ENCODE data around the gene ERBB3. TPM values are rescaled to one million over a fixed set of nuclear protein-coding genes. Genes with fewer than 3 reads are reported as not detected.
"Not testable (repeated sequence)": the region's sequence is repeated elsewhere in the genome, so short reads cannot be mapped to it uniquely, and the experiment has no call there.

ERBB3 gene
- total RNA-seq, 1 experiment from 2014 or later = 40.6 TPM

DNA sequence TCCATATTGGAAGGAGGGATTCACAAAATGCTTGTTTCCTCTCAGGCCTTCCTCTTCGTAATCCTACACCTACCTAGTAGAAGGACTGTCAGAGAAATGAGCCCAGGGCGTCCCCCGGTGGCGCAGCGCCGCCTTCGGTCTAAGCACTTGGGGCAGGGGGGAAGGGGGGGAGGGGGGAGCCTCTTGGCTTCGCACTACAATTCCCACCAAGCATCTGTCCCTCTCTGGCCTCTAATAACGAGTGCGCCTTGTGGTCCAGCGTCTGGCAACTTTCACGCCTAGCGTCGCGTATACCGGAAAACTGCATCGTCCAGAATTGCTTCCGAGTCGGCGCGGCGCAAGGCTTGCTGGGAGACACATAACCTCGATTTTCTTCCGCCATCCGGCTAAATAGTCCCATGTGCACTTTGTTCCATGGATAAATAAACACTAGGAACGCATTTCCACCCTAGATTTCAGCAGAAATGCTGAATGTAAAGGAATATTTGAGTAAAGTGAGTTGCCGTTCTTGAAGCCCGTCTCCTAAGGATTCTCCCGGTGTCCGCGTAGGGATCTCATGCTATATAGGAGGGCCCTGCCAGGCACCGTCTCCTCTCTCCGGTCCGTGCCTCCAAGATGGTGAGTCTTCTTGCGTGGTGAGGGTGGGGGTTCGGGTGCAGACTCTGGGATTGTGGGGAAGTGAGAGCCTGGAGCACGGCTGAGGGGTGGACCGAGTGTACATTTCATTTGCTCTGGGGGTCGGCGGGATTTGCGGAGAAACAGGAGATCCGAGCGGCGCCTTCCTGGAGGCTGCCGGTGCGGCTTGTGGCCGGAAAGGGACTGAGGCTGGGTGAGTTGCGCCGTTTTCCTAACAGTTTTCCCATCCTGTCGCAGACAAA is 38.2 kb upstream of the ERBB3 start, which contains the start of gene RPS26:
TSS of gene RPS26 (plus strand) at position 367 of the 878 bp plus-strand sequence. CDS start at position 616, 249 bp downstream.
- H3K9ac ChIP-seq (ENCODE audit: low read length) = peak within 1 kb of the TSS; percentile 96
- H3K4me3 ChIP-seq (ENCODE audit: low read length) = peak within 1 kb of the TSS; percentile 80
- TF ChIP-seq EZH2phosphoT487 (IDR thresholded peaks at IDR 0.05; ENCODE audit: borderline replicate concordance, low read length) (no peak), CTCF (conservative IDR thresholded peaks at IDR 0.05; ENCODE audit: low read depth, low read length) (peak; percentile 59)
- H3K9me2 ChIP-seq (replicated peaks; ENCODE audit: low read length) = no peaks in the 10 kb centered on the region
- intact Hi-C loops (cut with micrococcal nuclease) = loop anchor here (1.0 to 2.0 kb wide), 3 partner anchors 44 to 85 kb away; partner anchors contain the start of gene SUOX
- peaks cover 17% of the 10 kb centered on the region for H4K20me1 ChIP-seq (ENCODE audit: low read length)
- no TSS peak for BruUV-seq (replicated peaks)
- no peaks in the 10 kb centered on the region for H3K9me3 ChIP-seq (ENCODE audit: low read length)
- H3K27ac ChIP-seq (ENCODE audit: low read length) = peak within 1 kb of the TSS; percentile 76
- peak within 1 kb of the TSS; percentile 96 for H2AFZ ChIP-seq (ENCODE audit: low read length)
- H3K36me3 ChIP-seq (ENCODE audit: low read depth, low read length) = peaks cover 24% of the 10 kb centered on the region
- ATAC-seq = peak; percentile 95
- DNase-seq = peak; percentile 99
- peaks cover 19% of the 10 kb centered on the region for H3K4me1 ChIP-seq (ENCODE audit: insufficient read depth, low read length)
- ChIA-PET CTCF (no interaction called here), POLR2A (ENCODE audit: unreplicated experiment) (no interaction called here)
- peaks cover 15% of the 10 kb centered on the region for H3F3A ChIP-seq (ENCODE audit: low read length, unreplicated experiment)
- H3K27me3 ChIP-seq (ENCODE audit: low read length) = no peaks in the 10 kb centered on the region
- H3K4me2 ChIP-seq (ENCODE audit: low read length) = peak within 1 kb of the TSS; percentile 91
- peaks cover 24% of the 10 kb centered on the region for H3K79me2 ChIP-seq (ENCODE audit: low read length)

DNA sequence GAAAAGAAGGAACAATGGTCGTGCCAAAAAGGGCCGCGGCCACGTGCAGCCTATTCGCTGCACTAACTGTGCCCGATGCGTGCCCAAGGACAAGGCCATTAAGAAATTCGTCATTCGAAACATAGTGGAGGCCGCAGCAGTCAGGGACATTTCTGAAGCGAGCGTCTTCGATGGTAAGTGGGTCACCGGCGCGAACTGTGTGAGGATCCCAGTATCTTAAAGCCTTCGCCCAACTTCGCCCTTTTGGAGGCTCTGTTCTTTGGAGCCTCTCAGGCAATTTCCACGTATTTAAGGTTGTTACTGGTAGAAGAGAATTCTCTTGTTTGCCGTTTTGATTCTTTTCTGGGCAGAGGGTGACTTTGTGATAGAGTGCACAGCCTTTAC is 37.5 kb upstream of the ERBB3 start:
- H3K79me2 ChIP-seq (ENCODE audit: low read length) = peaks cover 24% of the 10 kb centered on the region
- intact Hi-C loops (cut with micrococcal nuclease); H2AFZ ChIP-seq (ENCODE audit: low read length); CTCF ChIA-PET; H3K9me2 ChIP-seq (replicated peaks; ENCODE audit: low read length); POLR2A ChIA-PET (ENCODE audit: unreplicated experiment); DNase-seq; H3K9me3 ChIP-seq (ENCODE audit: low read length); H3K27me3 ChIP-seq (ENCODE audit: low read length); ATAC-seq: not testable (repeated sequence)
- peaks cover 24% of the 10 kb centered on the region for H3K36me3 ChIP-seq (ENCODE audit: low read depth, low read length)
- peak overlapping the region; percentile 96 for H3K9ac ChIP-seq (ENCODE audit: low read length)
- peak overlapping the region; percentile 80 for H3K4me3 ChIP-seq (ENCODE audit: low read length)
- H3K4me2 ChIP-seq (ENCODE audit: low read length) = peak overlapping the region; percentile 87
- BruUV-seq (replicated peaks) = TSS peak; percentile 86
- H3K27ac ChIP-seq (ENCODE audit: low read length) = peak overlapping the region; percentile 76; the same call in 1 of the 2 replicates
- peaks cover 19% of the 10 kb centered on the region for H3K4me1 ChIP-seq (ENCODE audit: insufficient read depth, low read length)
- peaks cover 15% of the 10 kb centered on the region for H3F3A ChIP-seq (ENCODE audit: low read length, unreplicated experiment)
- H4K20me1 ChIP-seq (ENCODE audit: low read length) = peaks cover 17% of the 10 kb centered on the region

DNA sequence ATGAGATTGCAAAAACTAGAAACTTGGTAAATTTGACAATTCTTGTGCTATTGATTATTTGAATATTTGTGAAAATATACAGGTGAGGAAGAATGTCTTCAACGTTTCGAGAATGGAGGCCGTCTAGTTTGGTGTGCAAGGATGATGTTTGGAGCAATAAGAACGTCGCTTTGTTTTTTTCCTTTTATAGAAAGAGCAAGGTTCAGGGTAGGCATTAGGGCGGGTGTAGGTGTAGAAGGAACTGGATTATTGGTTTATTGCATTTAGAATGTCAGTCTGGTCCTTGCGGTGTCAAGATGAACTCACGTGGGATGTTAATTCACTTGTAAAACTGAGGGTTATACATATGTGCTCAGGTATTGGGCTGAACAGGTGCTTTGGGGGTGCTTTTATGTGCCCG is 37.1 kb upstream of the ERBB3 start:
- Histone ChIP-seq H3K79me2 (ENCODE audit: low read length) (peaks cover 24% of the 10 kb centered on the region), H3K36me3 (ENCODE audit: low read depth, low read length) (peaks cover 24% of the 10 kb centered on the region), H4K20me1 (ENCODE audit: low read length) (peaks cover 17% of the 10 kb centered on the region), H3K9ac (ENCODE audit: low read length) (peak overlapping the region; percentile 96), H3F3A (ENCODE audit: low read length, unreplicated experiment) (peaks cover 15% of the 10 kb centered on the region), H3K9me2 (replicated peaks; ENCODE audit: low read length) (no peaks in the 10 kb centered on the region), H3K4me2 (ENCODE audit: low read length) (peak overlapping the region; percentile 87), H3K4me3 (ENCODE audit: low read length) (peak overlapping the region; percentile 80), H3K27me3 (ENCODE audit: low read length) (no peaks in the 10 kb centered on the region), H3K9me3 (ENCODE audit: low read length) (no peaks in the 10 kb centered on the region), H2AFZ (ENCODE audit: low read length) (no peak overlapping the region), H3K4me1 (ENCODE audit: insufficient read depth, low read length) (peaks cover 19% of the 10 kb centered on the region), H3K27ac (ENCODE audit: low read length) (no peak overlapping the region)
- BruUV-seq (replicated peaks) = no TSS peak
- no peak for ATAC-seq
- POLR2A ChIA-PET (ENCODE audit: unreplicated experiment) = no interaction called here
- DNase-seq = no peak
- intact Hi-C loops (cut with micrococcal nuclease) = no loop called here
- no peak for TF ChIP-seq CTCF (conservative IDR thresholded peaks at IDR 0.05; ENCODE audit: low read depth, low read length)
- no peak for TF ChIP-seq EZH2 (IDR thresholded peaks at IDR 0.05; ENCODE audit: low read length, unreplicated experiment)
- no peak for TF ChIP-seq EZH2phosphoT487 (IDR thresholded peaks at IDR 0.05; ENCODE audit: borderline replicate concordance, low read length)
- CTCF ChIA-PET = no interaction called here

All from PC-3 (cell line).